ENCODE data around the gene SCGB1D2. TPM values are rescaled to one million over a fixed set of nuclear protein-coding genes. Genes with fewer than 3 reads are reported as not detected.

SCGB1D2 gene
- polyA plus RNA-seq, 5 donors, result not detected

GRCh38 chr11:62260261-62260953 lies 18.4 kb downstream of the SCGB1D2 start:
- DNase-seq, result no peak

- no peak for DNase-seq
Observed at GRCh38 chr11:62264004-62264403, 22.0 kb downstream of the SCGB1D2 start.

DNA sequence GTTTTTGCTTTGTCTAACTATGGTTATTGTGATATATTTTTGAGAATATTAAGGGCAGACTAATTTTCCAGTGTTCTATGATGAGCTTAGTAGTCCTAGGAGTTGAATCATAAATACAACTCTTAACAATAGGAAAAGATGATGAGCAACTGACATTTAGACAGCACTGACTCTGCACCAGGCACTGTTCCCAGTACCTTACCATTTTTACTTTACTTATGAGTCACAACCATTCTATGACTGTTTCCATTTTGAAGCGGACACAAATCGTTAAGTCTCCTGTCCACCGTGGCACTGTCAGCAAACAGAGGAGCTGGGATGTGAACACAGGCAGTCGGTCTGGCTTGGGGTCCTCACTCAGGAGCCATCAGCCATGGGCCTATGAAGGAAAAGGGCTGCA lies 24.5 kb downstream of the SCGB1D2 start:
- no peak for DNase-seq

DNA sequence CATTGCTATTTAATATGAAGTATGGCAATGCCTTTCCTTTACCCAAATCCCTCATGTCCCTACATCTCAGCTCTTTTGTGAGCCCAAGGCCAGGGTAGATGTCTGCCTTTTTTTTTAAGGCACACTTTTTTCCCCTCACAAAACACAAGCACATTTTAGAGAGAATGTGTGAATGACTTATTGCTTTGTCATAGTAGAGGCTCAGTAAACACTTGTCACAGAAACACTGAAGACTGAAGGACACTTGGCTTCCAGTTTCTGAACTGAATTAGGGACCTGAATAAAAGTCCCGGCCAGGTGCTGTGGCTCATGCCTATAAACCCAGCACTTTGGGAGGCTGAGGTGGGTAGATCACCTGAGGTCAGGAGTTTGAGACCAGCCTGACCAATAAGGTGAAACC lies 25.0 kb downstream of the SCGB1D2 start:
- DNase-seq, result no peak

DNA sequence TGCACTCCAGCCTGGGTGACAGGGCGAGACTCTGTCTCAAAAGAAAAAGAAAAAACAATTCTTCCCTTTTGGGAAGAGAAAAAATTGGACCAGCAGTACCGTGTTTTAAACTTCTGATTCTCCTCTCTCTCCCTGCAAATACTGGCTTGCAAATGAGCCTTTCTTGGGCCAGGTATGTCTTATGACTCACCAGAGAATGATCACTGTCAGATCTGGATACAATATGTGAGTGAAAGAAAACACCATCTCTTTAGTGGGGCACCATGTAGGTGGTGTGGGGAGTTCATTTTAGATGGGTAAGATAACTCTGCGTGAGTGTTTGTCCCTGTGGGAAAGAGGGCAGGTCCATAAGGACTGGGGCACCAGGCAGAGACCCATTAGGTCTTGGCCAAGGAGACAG lies 25.5 kb downstream of the SCGB1D2 start:
- no peak for DNase-seq

GRCh38 chr11:62269654-62270278 lies 27.7 kb downstream of the SCGB1D2 start, which contains the start of gene SCGB2A2:
Gene SCGB2A2 (plus strand): TSS chr11:62270158. CDS start chr11:62270217, 59 bp downstream.
- DNase-seq, result no peak

DNA sequence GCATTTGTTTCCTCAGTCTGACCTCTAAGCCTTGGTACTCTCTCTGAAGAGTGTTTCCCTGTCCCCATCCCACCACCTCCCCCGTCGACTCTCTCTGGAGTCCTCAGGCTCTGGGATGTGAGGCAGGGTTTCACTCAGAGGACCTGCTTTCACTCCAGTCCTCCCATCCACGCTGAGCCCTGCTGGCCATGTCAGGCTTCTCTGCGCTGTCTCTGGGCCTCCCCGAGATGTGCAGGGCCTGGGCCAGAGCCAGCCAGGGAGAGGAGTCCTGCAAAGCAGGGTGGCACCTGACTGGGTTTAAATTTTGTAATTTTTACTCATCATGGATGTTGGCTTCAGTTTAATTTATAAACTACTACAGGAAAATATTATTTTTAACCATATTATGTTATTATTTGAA lies 31.2 kb downstream of the SCGB1D2 start:
- DNase-seq, result no peak

GRCh38 chr11:62273789-62274275 lies 31.8 kb downstream of the SCGB1D2 start:
- DNase-seq, result no peak

GRCh38 chr11:62280452-62280851 lies 38.4 kb downstream of the SCGB1D2 start:
- no peak for DNase-seq

Other genes starting within 250 kb of the SCGB1D2 start
- gene INCENP, start 118.2 kb upstream of the SCGB1D2 start, polyA plus RNA-seq (ENCODE audit: insufficient read depth in 1 of 5, insufficient read length in 5 of 5, low replicate concordance in 1 of 5), result 10 to 100 TPM; 29.2 to 38.6 (median 31.3) TPM
- not detected for gene SCGB1D1, start 52.0 kb upstream of the SCGB1D2 start, polyA plus RNA-seq (ENCODE audit: insufficient read depth in 1 of 5, insufficient read length in 5 of 5, low replicate concordance in 1 of 5)
- under 1 TPM in 2 of 5 donors, not detected in 3; 0.21 to 0.30 TPM for gene SCGB2A1, start 33.6 kb upstream of the SCGB1D2 start, polyA plus RNA-seq (ENCODE audit: insufficient read depth in 1 of 5, insufficient read length in 5 of 5, low replicate concordance in 1 of 5)
- not detected for gene SCGB2A2, start 27.9 kb downstream of the SCGB1D2 start, polyA plus RNA-seq (ENCODE audit: insufficient read depth in 1 of 5, insufficient read length in 5 of 5, low replicate concordance in 1 of 5)
- not detected for gene SCGB1D4, start 56.8 kb downstream of the SCGB1D2 start, polyA plus RNA-seq (ENCODE audit: insufficient read depth in 1 of 5, insufficient read length in 5 of 5, low replicate concordance in 1 of 5)
- gene ASRGL1, start 95.2 kb downstream of the SCGB1D2 start, polyA plus RNA-seq (ENCODE audit: insufficient read depth in 1 of 5, insufficient read length in 5 of 5, low replicate concordance in 1 of 5), result 1 to 10 TPM; 1.9 to 3.3 (median 2.4) TPM
- 10 to 100 TPM in 4 of 5 donors, 1 to 10 TPM in 1; 3.8 to 59.5 (median 30.1) TPM for gene SCGB1A1, start 176.8 kb downstream of the SCGB1D2 start, polyA plus RNA-seq (ENCODE audit: insufficient read depth in 1 of 5, insufficient read length in 5 of 5, low replicate concordance in 1 of 5)

Measured in right lung (tissue), 5 donors.